Esophagus muscularis mucosa (tissue), 4 donors: ENCODE results near the gene ACOXL. TPM values are rescaled to one million over a fixed set of nuclear protein-coding genes. Genes with fewer than 3 reads are reported as not detected.
A peak's percentile ranks its signal among the peaks of the same experiment; 100 is the strongest.

Experiments used
- DNase-seq: peaks from one replicate; pipeline ENCODE4 v3.0.0-alpha.2; 2017; ENCODE audit errors: extremely low spot score
- H3K27ac ChIP-seq, 4 donors: fragments of 200-600 bp; sonication (generic); replicated peaks in 1 of 4; 1 replicate in 3 of 4; 2 replicates in 1 of 4; pipeline ENCODE4 v1.5.1; 2016 to 2019; ENCODE audit warnings: mild to moderate bottlenecking in 1 of 4
- H3K27me3 ChIP-seq, 4 donors: fragments of 200-600 bp; sonication (generic); one replicate each; pipeline versions ENCODE4 v1.5.1 to v1.6.0; 2016 to 2019
- H3K36me3 ChIP-seq, 4 donors: fragments of 200-600 bp; sonication (generic); one replicate each; pipeline ENCODE4 v1.5.1; 2016 to 2019
- H3K4me1 ChIP-seq, 4 donors: fragments of 200-600 bp; sonication (generic); one replicate each; pipeline ENCODE4 v1.5.1; 2016 to 2019
- H3K4me3 ChIP-seq, 4 donors: fragments of 200-600 bp; sonication (generic); 1 replicate in 2 of 4; 2 replicates in 2 of 4; pipeline ENCODE4 v1.5.1; 2016 to 2019; ENCODE audit warnings: mild to moderate bottlenecking in 4 of 4, moderate library complexity in 1 of 4
- H3K9me3 ChIP-seq, 4 donors: fragments of 200-600 bp; sonication (generic); 1 replicate in 3 of 4; 2 replicates in 1 of 4; pipeline ENCODE4 v1.5.1; 2016 to 2019
- EP300 ChIP-seq: sonication (generic); formaldehyde crosslinking; IDR thresholded peaks from one replicate; pipeline ENCODE4 v1.6.1; 2017; ENCODE audit warnings: antibody characterized with exemption
- POLR2A ChIP-seq: fragments of 450-650 bp; IDR thresholded peaks from one replicate; pipeline ENCODE4 v1.6.1; 2017; ENCODE audit warnings: antibody characterized with exemption, moderate library complexity, mild to moderate bottlenecking, low read depth
- POLR2AphosphoS5 ChIP-seq, 2 donors: sonication (generic); formaldehyde crosslinking; IDR thresholded peaks; one replicate each; pipeline ENCODE4 v1.6.1; 2017; ENCODE audit warnings: antibody characterized with exemption in 2 of 2
- WGBS: methylation state at CpG from one replicate; pipeline ENCODE4 v1.1.5; 2018; 5-methylcytosine and 5-hydroxymethylcytosine counted together
- intact Hi-C: fragments of 100-400 bp; cut with DNase I; formaldehyde crosslinking; loops from one replicate; pipeline ENCODE4 v1.15.1; 2023
- total RNA-seq, 4 donors: library from RNA; depleted of rRNA; stranded (reverse); fragments of >200 nt; gene quantifications; one replicate each; pipeline versions ENCODE4 v1.1.0 to v1.2.1, GENCODE V29; 2016
- TF ChIP-seq, protein P1 (sequence below), 3 experiments: fragments of 200-600 bp in 2 of 3; fragments of 450-650 bp in 1 of 3; sonication (generic) in 2 of 3; IDR thresholded peaks; one replicate each; pipeline ENCODE4 v1.5.1; 2017 to 2019; ENCODE audit warnings: antibody characterized with exemption in 3 of 3, mild to moderate bottlenecking in 2 of 3, moderate library complexity in 1 of 3

Gene ACOXL
- total RNA-seq, 4 donors from 2014 or later, result not detected

DNA sequence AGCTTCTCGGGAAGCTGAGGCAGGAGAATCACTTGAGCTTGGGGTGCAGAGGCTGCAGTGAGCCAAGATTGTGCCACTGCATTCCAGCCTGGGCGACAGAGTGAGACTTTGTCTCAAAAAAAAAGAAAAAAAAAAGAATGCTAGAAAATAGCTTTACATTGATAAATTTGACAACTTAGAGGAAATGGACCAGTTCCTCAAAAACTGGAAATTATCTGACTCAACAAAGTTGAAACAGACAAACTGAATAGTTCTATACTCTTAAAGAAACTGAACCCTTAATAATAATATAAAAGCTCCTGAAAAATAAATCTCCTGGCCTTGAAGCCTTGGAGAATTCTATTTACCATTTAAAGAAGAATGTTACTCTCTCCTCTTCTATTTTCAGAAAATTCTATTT, 237.3 kb downstream of the ACOXL start:
- Histone ChIP-seq H3K27me3 (no peaks in the 10 kb centered on the region), H3K36me3 (no peaks in the 10 kb centered on the region), H3K9me3 (no peaks in the 10 kb centered on the region), H3K4me3 (no peak overlapping the region), H3K27ac (no peak overlapping the region), H3K4me1 (no peaks in the 10 kb centered on the region)
- DNase-seq, result no peak
- TF ChIP-seq POLR2AphosphoS5 (IDR thresholded peaks at IDR 0.05), result no peak
- TF ChIP-seq, protein P1, sequence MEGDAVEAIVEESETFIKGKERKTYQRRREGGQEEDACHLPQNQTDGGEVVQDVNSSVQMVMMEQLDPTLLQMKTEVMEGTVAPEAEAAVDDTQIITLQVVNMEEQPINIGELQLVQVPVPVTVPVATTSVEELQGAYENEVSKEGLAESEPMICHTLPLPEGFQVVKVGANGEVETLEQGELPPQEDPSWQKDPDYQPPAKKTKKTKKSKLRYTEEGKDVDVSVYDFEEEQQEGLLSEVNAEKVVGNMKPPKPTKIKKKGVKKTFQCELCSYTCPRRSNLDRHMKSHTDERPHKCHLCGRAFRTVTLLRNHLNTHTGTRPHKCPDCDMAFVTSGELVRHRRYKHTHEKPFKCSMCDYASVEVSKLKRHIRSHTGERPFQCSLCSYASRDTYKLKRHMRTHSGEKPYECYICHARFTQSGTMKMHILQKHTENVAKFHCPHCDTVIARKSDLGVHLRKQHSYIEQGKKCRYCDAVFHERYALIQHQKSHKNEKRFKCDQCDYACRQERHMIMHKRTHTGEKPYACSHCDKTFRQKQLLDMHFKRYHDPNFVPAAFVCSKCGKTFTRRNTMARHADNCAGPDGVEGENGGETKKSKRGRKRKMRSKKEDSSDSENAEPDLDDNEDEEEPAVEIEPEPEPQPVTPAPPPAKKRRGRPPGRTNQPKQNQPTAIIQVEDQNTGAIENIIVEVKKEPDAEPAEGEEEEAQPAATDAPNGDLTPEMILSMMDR (IDR thresholded peaks at IDR 0.05), result no peak
- TF ChIP-seq EP300, result no peak
- no peak for TF ChIP-seq POLR2A
- intact Hi-C loops, result no loop called here
- 80% methylated on average over 2 of the region's 2 CpGs for WGBS

DNA sequence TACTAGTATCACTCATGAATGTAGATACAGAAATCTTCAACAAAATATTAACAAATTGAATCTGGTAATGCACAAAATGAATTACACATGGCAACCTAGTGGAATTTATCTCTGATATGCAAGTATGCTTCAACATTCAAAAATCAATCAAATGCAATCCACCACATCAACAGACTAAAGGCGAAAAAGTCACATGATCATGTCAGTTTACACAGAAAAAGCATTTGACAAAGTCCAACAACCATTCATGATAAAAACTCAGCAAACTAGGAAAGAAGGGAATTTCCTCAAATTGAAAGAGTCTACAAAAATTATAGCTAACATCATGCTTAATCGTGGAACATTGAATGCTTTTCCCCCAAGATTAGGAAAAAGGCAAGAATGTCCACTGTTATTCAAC, 237.8 kb downstream of the ACOXL start:
- no peaks in the 10 kb centered on the region for H3K4me1 ChIP-seq
- no peak for TF ChIP-seq POLR2A
- no peak for TF ChIP-seq POLR2AphosphoS5 (IDR thresholded peaks at IDR 0.05)
- no peak for TF ChIP-seq EP300
- TF ChIP-seq, protein P1 (IDR thresholded peaks at IDR 0.05), result no peak
- no peaks in the 10 kb centered on the region for H3K9me3 ChIP-seq
- WGBS, result 88% methylated on average over 2 of the region's 2 CpGs
- no peak overlapping the region for H3K27ac ChIP-seq
- H3K27me3 ChIP-seq, result no peaks in the 10 kb centered on the region
- DNase-seq, result no peak
- H3K36me3 ChIP-seq, result no peaks in the 10 kb centered on the region
- no peak overlapping the region for H3K4me3 ChIP-seq
- intact Hi-C loops, result no loop called here

DNA sequence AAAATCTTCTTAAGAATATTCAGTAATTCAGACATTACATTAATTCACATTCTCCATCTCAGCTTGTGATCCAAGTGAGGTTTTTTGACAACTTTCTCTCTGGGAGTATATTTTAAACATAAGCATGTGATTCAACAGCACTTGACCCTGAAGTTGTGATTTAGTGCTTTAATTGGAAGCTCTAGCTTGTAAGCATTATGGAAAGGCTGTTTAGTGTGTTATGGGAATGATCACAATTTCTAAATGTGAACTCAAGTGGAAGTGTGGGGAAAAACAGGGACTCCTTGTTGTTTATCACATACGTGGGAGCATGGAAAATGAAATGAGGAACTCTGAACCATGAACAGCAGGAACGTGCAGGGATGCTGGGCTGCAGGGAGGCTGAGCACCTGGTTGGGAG, 239.4 kb downstream of the ACOXL start:
- DNase-seq, result no peak
- H3K27ac ChIP-seq, result no peak overlapping the region
- H3K36me3 ChIP-seq, result no peaks in the 10 kb centered on the region
- 49% methylated on average over 2 of the region's 2 CpGs for WGBS
- no peaks in the 10 kb centered on the region for H3K4me1 ChIP-seq
- no peaks in the 10 kb centered on the region for H3K27me3 ChIP-seq
- TF ChIP-seq, protein P1 (IDR thresholded peaks at IDR 0.05), result no peak
- TF ChIP-seq POLR2AphosphoS5 (IDR thresholded peaks at IDR 0.05) (no peak), POLR2A (no peak), EP300 (no peak)
- no peaks in the 10 kb centered on the region for H3K9me3 ChIP-seq
- H3K4me3 ChIP-seq, result no peak overlapping the region
- intact Hi-C loops, result no loop called here

DNA sequence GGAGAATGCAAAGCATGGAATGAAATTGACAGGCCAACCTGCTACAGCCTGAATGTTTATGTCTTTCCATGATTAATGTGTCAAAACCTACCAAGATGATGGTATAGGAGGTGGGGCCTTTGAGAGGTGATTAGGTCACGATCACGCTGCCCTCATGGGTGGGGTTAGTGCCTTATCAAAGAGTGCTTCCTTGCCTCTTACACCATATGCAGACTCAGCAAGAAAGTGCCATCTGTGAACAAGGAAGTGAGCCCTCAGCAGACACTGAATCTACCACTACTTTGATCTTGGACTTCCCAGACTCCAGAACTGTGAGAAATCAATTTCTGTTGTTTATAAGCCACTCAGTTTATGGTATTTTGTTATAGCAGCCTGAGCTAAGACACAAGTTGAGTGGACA, 240.9 kb downstream of the ACOXL start:
- Histone ChIP-seq H3K4me1 (no peaks in the 10 kb centered on the region), H3K36me3 (no peaks in the 10 kb centered on the region), H3K4me3 (no peak overlapping the region), H3K27me3 (no peaks in the 10 kb centered on the region), H3K27ac (no peak overlapping the region), H3K9me3 (no peaks in the 10 kb centered on the region)
- DNase-seq, result no peak
- 60% methylated on average over 2 of the region's 2 CpGs for WGBS
- intact Hi-C loops, result no loop called here
- TF ChIP-seq POLR2AphosphoS5 (IDR thresholded peaks at IDR 0.05), result no peak
- no peak for TF ChIP-seq EP300
- TF ChIP-seq, protein P1 (IDR thresholded peaks at IDR 0.05), result no peak
- TF ChIP-seq POLR2A, result no peak

DNA sequence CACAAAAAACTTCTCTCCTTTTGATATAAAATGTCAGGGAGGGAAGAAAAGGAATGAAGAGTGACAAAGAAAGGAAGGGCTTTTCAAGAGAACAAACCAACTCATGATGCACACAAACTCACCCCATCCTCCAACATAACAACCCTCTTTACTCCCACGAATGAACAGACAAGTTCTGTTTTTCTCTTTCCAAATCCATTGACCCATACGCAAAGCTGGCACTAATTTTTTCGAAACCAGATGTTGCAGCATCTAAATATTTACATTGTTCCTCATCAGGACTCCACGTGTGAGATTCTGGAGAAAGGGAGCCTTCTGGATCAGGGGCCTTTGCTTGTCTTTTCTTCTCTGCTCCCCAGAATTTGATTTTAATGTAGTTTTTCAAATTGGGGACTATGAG, 245.0 kb downstream of the ACOXL start:
- intact Hi-C loops, result no loop called here
- Histone ChIP-seq H3K27me3 (no peaks in the 10 kb centered on the region), H3K27ac (no peak overlapping the region), H3K36me3 (no peaks in the 10 kb centered on the region), H3K4me3 (no peak overlapping the region), H3K9me3 (no peaks in the 10 kb centered on the region), H3K4me1 (peaks cover 0 to 3% (median 0%) of the 10 kb centered on the region in 4 donors)
- 75% methylated on average over 4 of the region's 4 CpGs for WGBS
- peak; percentile 24 for DNase-seq
- TF ChIP-seq POLR2A, result no peak
- TF ChIP-seq POLR2AphosphoS5 (IDR thresholded peaks at IDR 0.05), result no peak
- no peak for TF ChIP-seq EP300
- TF ChIP-seq, protein P1 (IDR thresholded peaks at IDR 0.05), result no peak
